AML-193 (cell line): ENCODE results near the gene TMEM190.
A peak's percentile ranks its signal among the peaks of the same experiment; 100 is the strongest.
"Not testable (repeated sequence)": the region's sequence is repeated elsewhere in the genome, so short reads cannot be mapped to it uniquely, and the experiment has no call there.

ENCODE experiments used
- DNase-seq, 2 experiments: peaks; one replicate each; lab custom pipeline; 2025; lab: John Stamatoyannopoulos, UW

TMEM190 gene

GRCh38 chr19:55391702-55392615 is 15.3 kb downstream of the TMEM190 start:
- no peak for DNase-seq

DNA sequence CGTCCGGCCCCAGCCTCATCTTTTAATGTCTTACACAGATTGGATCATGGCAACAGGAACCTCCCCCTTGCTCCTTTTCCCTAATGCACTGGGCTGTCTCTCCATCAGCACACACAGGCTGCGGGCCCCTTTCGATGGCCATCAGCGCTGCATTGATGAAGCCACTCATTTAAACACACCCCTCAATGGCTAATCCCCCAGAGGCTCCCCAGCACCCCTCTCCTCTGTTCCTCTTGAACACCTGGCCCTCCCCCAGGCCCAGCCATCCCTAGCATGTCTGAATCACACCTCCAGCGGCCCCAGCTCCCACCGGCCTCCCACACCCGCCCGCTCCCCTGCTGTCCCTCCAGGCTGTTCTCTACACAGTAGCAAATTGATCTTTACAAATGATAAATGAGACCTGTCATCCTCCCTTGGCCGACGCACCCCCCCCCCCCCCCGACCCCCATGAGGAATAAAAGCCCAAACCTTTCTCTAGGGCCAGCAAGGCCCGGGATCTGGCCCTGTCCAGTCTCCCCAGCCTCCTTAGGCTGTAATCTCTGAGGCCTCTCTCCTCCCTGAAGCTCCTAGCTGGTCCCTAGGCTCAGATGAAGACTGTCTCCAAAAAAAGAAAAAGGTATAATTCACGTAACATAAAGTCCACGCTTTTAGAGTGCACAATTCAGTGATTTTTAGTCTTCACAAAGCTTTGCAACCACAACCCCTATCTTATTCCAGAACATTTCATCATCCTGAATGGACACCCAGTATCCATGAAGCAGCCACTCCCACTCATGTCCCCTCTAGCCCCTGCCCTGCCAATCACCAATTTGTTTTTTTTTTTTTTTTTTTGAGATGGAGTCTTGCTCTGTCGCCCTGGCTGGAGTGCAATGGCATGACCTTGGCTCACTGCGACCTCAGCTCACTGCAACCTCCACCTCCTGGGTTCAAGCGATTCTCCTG is 16.5 kb downstream of the TMEM190 start:
- DNase-seq, result no peak

GRCh38 chr19:55398200-55398925 is 21.7 kb downstream of the TMEM190 start:
- DNase-seq, result peak in 1 of 2 experiments; percentile 43

DNA sequence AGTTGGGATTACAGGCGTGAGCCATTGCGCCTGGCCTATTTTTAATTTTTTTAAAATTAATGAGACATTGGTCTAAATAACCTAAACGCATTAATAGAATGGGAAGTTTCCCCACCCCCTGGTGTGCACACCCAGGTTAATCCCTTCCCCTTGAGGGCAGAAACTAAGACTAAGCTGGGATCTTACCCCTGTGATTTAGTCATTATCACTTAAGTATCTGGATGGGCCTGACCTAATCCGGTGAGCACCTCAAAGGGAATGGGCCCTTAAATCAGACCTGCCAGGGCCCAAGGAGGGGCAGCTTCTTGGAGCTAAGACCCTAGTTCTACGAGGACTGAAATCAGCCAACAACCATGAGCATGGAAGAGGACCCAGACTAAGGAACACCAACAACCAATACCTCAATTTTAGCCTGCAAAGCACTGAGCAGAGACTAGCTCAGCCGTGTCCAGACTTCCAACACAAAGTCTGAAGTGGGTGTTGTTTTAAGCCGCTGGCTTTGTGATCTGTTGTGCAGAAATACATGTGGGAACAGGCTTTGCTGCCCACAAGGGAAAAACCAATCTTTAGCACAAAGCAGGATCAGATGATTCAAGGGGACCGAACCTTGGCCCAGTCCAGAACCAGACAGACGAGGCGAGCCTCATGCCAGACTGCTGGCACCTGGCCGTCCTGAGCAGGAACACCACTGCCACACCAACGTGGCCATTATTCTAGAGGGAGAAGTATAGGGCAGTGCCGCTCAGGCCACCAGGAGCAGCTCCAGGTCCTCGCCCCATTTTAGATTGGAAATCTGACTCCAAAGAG is 23.9 kb downstream of the TMEM190 start:
- DNase-seq, result no peak

GRCh38 chr19:55401390-55401789 is 24.8 kb downstream of the TMEM190 start:
- not testable (repeated sequence) for DNase-seq

DNA sequence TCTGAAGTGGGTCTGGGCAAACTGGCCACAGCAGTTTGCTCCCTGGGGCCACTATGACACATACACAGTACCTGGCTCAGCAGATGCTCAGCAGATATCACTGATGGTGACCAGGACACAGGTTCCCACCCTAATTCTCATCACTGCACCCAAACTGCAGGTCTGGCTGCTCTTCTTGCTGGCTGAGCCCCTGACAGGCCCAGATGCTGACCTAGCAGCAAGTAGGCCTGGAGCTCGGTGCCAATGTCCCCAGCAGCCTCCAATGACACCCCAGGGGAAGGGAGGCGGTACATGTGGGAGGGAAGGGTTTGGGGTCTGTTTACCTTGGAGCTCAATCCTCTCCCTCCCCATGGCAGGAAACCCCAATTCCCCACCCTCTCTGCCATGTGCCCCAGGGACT is 25.9 kb downstream of the TMEM190 start:
- DNase-seq, result no peak

DNA sequence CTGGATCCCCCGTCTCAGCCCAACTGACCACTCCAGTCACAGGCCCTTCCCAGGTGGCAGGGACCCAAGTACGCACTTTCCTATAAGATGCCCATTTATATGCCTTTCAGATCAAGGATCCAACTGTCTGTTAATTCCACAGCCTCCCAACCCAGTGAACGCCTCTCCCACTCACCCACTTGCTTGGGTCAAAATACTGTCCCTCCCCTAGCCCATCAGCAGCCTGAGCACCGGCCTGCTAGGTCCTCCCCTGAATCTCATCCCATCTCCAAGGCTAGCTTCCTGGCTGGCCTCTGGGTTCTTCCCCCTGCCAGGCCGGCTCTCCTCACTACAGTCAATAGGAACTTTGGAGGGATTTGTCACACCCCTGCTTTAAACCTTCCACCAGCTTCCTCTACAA is 29.0 kb downstream of the TMEM190 start:
- DNase-seq, result no peak

DNA sequence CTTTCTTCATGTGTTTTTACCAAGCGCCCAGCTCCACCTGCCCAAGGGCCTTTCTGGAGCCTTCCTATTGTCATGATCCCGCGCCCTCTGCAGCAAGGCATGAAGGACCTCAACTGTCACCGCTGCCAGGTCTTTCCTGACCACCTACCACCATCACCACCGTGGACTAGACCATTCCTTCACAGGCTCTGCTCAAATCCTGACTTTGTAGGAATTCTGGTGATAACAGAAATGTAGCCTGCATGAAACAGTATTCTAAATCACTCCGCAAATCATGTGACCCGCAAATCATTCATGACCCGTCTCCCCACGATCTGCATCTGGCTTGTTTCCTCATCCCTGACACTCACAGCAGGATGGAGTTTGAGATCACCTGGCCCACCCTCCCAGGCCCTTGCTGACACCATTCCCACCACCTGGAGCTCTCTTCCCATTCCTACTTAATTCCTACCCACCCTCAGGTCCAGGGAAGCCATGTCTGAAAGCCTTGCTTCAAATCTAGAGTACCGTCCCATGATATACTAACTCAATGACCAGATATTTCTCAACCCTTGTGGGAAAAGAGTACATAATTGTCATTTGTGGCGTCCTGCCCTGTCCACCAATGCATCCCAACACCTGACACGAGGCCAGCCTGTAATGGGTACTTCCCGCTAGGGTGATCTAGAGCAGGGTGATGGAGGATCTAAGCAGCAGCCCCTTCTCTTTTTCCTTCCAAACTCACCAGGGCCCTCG is 29.6 kb downstream of the TMEM190 start:
- peak in 1 of 2 experiments; percentile 8 for DNase-seq

DNA sequence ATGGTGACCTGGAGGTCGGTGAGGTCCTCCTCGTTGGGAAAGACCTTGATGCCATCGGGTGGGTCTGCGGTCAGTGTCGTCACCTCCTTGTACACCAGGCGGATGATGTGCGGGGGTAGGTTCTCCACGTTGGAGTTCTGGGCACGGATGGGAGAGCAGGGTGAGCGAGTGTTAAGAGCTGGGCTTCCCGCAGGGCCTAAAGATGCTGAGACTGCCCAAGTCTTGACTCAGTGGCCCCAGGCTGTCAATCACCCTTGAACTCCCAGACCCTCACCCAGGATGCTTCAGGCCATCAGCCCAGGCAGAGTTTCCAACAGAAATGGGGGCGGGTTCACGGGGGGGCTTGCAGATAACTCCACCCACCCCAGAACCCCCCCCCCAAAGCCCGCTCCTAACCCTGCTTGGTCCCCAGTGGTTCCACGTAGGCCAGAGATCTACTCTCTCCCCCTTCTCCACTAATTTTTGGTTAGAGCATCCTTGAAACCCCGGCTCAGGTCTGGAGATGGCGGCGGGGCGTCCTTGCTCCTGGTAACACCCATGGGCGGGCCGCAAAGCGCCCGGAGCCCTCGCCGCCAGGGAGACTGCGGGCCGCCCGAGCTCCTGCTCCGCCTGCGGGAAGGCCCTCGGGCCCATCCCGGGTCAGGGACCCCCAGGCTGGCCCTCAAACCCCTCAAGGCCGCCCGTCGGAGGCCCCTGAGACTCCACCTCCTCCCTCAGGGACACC is 30.4 kb downstream of the TMEM190 start:
- DNase-seq, result no peak

GRCh38 chr19:55407550-55407799 is 30.8 kb downstream of the TMEM190 start, which contains the start of gene UBE2S:
TSS of gene UBE2S (minus strand) at chr19:55407788. CDS start at chr19:55407589, 199 bp downstream.
- not testable (repeated sequence) for DNase-seq

- DNase-seq, result peak; percentile 95 to 97
These were observed 31.3 kb downstream of the TMEM190 start for GRCh38 chr19:55407800-55408532.

DNA sequence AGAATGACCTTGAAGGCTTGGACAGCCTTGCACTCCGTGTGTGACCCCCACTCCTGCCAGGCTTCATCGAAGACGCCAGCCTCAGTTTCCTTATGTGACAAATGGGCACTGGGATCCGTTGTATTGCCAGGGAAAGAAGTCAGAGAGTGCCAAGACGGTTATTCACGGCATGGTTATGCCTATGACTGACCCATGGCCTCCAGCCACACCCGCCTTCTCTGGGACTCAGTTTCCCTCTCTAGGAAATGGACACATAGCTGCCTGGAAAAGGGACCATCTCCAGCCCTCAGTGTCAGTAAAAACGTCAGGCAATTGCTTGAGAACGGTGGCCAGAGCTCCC is 31.9 kb downstream of the TMEM190 start:
- no peak for DNase-seq

DNA sequence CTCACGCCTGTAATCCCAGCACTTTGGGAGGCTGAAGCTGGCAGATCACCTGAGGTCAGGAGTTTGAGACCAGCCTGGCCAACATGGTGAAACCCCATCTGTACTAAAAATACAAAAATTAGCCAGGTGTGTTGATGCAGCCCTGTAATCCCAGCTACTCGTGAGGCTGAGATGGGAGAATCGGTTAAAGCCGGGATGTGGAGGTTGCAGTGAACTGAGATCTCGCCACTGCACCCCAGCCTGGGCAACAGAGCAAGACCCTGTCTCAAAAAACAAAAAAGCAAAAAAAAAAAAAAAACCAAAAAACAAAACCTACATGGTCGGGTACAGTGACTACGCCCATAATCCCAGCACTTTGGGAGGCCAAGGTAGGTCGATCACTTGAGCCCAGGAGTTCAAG is 32.6 kb downstream of the TMEM190 start:
- not testable (repeated sequence) for DNase-seq

GRCh38 chr19:55410168-55410567 is 33.5 kb downstream of the TMEM190 start:
- no peak for DNase-seq

DNA sequence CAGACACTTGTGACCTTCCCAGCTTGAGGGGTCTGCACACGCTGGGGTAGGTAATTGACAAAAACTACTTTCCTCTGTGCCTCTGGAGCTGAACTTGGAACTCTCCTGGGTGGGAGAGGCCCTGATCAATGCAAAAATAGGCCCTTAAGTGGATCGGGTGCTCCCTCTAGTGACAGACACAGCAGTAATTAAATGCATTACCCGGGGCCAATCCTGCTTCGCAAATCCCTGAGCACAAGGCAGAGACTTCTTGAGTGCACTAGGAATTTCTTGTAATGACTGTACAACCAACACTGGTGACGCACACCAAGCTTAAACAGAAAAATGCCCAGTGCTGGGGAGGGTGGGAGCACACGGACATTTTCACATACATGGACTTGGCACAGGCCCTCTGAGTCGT is 41.6 kb downstream of the TMEM190 start:
- DNase-seq, result peak; percentile 53 to 62

DNA sequence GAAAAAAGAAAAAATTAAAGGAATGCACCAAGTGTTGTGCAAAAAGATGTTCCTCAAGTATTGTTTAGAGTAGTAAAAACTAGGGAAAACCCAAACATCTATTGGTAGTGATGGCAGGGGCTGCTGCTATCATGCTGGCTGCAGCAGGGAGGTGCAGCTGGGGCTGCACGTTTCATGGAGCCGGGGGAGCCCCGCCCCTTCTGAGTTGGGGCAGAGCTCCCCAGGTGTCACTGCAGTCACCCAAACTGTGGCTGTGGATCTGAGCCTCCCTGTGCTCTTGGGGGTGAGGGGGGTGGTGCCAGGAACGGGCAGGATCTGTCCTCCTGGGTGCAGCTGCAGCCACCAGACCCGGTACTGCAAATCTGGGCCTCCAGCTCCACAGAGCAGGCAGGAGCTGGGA is 42.5 kb downstream of the TMEM190 start:
- DNase-seq, result no peak

- DNase-seq, result no peak
These were observed 43.1 kb downstream of the TMEM190 start for GRCh38 chr19:55419624-55420236.

- peak; percentile 59 to 63 for DNase-seq
These were observed 44.7 kb downstream of the TMEM190 start for GRCh38 chr19:55421281-55421680.
